GM18519 (cell line): Measurements from ENCODE around the gene CDH23.

Experiments
- ATAC-seq: cut with Tn5 transposase; IDR thresholded peaks from one replicate; pipeline ENCODE4 v1.9.1; 2021; ENCODE audit warnings: mild to moderate bottlenecking, moderate library complexity; ENCODE audit not compliant: unreplicated experiment, low FRiP score

CDH23 gene

DNA sequence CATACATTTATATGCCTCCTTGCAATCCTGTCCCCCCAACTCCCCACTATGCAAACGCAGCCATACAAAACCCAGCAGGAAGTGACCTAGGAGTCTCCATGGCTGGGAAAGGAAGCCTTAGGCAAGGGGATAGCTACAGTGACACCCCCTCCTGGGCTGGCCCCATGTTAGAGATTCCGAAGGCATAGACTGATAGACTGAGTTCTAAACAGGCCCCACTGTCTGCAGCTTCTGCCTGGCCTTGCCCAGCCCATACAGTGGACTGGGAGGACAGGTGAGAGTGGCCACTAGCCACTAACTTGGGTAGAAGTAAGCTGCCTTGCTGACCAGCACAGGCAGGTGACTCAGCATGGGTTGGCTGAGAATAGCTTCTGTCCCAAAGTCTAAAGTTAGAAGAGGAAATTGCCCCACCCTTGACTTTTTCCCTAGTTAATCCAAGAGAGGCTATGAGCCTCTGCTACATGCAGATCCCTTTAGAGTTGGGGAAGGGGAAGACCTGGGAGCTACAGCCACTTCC is 216.6 kb downstream of the CDH23 start:
- ATAC-seq: no peak

DNA sequence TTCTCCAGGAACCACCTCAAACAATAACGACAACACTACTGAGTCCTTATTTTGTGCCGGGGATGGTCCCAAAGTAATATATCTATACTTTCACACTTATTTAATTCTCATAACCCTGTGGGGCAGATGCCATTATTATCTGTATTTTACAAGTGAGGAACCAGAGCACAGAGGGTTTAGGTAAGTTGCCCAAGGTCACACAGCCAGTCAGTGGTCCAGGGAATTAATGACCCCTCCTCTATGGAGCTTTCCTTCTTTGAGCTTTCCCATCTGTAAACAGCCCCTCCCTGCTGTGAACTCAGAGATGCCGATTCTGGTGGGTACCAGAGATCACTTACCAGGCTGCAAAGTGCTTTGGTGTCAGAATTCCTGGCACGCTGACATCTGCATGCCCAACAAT is 217.2 kb downstream of the CDH23 start:
- ATAC-seq: no peak

DNA sequence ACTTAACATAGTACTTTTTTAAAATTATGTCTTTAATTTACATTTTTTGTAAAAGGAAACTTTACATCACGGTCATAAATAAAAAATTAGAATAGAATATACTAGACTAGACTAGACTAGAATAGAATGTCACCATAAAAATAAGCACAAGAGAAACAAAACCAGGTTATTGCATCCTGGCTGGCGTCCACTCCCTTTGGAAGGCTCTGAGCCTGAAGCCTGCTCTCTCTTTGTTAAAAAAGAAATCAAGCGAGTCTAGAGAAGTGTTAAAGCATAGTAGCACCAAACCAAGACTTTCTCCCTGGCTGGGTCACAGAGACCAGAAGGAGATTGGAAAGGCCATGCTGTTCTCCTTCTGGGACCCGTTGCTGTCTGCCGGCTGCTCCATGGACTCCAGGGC is 218.2 kb downstream of the CDH23 start:
- no peak for ATAC-seq

DNA sequence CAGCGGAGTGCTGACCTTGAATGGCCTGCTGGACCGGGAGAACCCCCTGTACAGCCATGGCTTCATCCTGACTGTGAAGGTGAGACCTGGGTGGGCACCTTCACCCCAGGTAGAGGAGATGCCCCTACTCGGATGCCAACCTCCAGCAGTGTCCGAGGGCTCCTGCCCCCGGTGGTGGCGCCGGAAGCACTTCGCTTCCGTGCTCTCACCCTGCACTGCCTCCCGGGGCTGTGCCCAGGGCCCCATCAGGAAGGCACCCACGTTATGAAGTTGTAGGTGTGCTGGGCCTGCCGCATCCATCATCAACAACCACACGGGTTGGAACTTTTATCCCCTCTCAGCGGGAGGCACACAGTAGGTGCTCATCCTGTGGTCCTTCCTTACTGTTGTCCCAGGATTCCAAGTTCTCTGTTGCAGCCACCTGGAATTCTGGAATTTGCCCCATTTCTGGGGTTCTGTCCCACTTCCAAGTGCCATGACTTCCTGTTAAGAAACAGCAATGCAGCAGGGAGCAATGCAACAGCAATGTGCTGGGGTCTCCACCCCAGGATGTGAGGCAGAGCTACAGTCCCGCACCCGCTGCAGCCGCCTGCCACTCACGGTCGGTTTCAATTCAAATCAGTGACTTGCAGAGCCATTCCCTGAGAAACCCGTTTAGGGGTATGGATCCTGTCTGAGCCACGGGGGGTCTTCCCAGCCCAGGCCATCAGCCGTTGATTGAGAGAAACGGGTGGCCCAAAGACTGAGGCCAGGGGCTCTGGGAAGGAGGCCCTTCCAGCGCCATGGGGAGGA is 219.0 kb downstream of the CDH23 start:
- ATAC-seq: no peak

DNA sequence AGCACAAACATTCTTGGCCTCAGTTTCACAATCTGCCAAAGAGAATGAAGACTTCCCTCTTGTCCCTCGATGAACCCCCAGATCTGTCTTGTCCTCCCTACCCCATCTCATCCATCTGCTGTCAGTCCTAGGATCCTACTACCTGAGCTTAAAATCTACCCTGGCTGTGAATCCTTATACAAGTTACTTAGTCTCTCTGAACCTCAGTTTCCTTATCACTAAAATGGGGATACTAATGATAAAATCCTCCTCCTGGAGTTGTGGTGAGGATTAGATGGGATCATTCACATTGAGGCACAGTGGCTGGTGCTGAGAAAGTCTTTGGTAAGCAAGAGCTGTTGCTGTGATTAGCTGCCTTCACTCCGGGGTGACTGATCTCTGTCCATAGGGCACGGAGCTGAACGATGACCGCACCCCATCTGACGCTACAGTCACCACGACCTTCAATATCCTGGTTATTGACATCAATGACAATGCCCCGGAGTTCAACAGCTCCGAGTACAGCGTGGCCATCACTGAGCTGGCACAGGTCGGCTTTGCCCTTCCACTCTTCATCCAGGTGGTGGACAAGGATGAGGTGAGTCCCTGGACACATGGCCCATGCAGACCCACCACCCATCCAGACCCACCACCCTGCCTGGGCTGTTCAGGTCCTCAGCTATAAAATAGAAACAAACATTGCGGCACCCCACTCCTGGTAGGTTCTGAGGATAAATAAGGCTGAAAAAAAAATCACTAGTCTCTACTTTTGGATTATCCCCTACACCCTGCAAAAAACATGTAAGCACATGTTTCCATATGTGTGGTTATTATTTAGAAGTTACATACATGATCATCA is 220.3 kb downstream of the CDH23 start:
- no peak for ATAC-seq

DNA sequence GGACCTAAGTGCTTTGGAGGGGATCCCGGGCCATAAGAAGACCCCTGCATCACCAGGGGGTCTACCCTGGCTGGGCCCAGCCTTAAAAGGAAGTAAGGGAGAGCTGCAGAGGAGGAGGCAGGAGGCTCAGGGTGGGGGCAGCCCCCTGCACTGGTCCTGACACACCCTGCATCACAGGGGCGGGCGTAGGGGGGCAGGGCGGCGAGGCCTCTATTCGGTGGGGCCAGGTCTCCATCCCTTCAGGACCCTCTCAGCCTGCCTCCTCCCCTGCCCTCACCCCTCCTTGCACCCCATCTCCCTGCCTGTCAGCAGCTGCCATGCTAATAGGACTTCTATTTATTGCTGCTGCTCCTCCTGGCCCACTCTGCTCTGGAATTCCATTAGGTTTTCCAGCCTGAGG is 221.5 kb downstream of the CDH23 start:
- ATAC-seq: no peak

DNA sequence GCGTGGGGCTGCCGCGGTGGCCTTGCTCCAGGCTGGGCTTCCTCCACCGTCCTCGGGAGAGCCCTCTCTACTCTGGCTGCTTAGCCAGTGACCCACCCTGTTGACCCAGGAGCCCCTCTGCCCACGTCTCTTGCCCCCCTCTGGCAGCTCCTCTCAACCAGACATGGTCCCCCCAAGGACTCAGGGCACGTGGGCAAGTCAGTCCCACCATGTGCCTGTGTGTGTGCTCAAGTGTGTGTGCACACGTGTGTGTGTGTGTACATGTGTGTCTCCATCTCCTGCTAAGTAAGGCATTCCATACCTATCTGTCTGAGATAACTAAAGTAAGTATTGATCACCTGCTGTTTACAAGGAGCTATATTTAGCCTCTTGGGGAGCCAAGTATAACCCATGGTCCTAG is 221.9 kb downstream of the CDH23 start:
- ATAC-seq: no peak

DNA sequence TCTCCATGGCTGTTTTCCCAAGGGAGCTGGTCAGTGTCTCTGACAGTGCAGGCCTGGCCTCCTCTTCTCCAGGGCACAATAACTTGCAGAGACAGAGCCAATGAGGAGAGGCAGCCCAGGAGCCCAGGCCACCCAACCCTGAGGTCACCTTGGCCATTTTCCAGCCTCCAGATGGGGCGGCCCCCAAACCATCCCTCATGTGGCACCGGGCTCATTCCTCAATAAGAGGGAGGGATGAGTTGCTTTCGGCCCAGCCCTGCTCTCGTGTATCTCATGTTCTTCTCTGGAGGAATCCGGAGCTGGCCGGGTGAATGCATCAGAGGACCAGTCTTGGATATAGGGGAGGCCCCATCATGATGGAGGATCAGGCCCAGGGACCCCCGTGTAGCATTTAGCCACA is 223.9 kb downstream of the CDH23 start:
- ATAC-seq: no peak

DNA sequence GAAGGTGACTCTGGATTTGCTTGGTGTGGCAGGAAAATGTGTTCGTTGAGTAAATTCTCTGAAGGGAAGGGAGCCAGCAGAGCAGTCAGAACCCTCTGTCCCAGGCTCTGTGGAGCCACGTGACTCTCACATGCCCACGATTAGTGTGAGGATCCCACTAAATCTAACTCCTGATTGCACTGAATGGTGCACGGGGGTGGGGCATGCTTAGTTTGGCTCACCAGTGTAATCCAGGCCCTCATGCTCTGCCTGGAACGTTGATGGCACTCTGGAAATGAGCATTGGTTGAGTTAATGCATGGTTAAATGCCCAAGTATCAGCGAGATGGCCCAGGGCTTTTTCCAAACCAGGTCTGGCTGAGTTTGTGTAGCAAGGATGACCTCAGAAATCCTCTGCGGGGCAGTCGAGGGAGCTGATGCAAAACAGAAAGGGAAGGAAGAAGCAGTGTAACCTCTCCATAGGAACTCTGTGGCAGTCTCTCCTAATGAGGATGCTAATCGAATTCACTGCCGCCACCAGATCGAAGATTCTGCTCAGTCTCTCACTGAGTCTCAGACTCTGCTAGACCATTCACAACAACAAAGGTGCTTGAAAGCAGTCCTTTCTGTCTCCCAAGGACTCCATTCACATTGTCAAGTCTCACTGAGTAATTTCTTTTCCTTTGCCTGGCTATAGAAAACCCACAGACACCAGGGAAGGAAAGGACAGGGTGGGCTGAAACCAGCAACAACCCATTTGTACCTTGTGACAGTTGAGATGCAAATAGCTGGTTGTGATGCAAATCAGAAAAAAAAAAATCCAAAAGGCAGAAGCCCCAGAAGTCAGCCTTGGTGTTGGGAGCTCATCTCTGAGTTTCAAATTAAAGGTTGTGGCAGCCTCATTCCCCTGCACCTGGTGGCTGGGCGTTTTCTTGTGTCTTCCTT is 224.8 kb downstream of the CDH23 start:
- no peak for ATAC-seq

DNA sequence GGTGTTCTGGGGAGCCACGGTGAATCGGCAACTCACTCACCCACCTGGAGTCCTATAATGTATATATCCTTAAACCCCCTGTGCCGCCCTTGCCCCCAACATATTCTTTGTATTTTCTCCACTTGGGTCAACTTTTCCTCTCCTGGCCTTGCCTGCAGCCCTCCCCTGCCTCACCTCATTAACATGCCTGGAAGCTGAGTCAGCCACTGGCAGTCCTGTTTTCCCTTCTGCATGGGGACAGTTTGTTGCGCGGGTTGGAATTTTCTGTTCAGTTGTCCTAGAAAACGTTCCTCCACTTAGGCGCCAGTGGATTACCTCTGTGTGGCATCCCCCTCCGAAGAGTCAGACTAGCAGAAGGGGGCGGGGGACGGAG is 225.4 kb downstream of the CDH23 start:
- ATAC-seq: no peak

DNA sequence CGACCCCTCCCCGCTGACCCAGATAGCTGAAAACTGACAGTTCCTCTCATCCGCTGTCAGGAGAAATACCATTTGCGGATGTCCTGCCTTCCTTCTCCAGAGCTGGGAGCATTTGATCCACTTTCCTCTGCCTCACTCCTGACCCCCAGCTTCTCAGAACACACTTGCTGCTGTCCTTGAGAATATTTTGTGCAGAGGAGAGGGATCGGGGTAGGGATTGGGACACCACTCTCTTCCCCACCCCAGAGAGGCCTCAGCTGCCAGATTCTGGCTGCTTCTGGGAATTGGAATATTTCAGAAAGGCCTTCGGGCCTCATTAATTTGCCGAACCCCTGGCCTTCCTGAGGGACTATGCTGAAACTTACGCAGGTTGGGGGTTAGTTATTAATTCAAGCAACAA is 225.9 kb downstream of the CDH23 start:
- ATAC-seq: no peak

DNA sequence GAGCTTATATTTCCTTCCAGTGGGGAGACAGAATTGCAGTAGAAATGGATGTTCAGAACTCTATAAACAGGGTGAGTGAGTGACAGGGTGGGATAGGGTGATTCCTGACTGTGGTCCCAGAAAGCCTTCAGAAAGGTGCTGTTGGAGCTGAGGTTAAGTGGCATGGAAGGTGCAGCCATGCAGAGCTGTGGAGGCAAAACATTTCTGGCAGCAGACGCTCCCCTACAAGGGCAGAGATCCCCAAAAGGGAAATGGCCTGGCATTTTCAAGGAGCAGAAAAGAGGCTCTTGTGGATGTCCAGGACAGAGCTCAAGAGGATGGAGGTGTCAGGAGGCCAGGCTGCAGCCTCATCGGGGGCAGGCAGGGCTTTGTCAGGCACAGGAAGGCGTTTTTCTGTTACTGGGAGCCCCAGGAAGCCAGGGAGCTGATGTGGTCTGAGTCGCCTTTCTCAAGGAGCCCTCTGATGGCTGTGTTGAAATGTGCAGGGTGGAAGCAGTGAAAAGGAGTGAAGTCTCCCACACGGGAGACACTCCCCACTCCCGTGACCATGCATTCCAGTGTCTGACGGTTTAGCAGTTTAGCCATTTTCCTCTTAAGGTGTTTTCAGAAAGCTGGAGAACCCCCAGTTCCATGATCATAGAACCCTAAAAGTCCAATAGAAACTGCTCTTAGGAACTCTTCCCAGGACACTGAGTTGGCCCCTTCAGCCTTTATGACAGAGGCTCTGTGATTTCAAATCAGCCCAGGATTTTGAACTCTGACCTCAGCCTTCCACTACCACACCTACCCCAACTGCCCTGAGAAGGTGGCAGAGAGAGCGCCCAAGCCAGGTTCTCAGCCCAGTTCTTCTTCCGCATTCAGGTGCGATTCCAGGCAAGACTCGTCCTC is 226.6 kb downstream of the CDH23 start:
- no peak for ATAC-seq

DNA sequence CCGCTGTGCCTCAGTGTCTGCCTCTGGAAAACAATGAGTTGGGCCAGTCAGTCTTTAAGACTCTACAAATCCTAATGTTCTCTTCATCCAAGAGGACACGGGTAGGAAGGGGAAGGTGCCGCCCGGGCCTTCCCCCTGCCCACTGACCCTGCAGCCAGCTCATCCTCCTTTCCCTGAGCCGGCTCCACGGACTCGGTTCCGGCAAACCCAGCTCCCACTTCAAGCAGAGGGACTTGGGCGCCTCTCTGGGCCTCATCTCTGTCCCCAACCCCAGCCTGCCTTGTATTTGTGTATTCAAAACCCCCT is 227.2 kb downstream of the CDH23 start:
- ATAC-seq: no peak

DNA sequence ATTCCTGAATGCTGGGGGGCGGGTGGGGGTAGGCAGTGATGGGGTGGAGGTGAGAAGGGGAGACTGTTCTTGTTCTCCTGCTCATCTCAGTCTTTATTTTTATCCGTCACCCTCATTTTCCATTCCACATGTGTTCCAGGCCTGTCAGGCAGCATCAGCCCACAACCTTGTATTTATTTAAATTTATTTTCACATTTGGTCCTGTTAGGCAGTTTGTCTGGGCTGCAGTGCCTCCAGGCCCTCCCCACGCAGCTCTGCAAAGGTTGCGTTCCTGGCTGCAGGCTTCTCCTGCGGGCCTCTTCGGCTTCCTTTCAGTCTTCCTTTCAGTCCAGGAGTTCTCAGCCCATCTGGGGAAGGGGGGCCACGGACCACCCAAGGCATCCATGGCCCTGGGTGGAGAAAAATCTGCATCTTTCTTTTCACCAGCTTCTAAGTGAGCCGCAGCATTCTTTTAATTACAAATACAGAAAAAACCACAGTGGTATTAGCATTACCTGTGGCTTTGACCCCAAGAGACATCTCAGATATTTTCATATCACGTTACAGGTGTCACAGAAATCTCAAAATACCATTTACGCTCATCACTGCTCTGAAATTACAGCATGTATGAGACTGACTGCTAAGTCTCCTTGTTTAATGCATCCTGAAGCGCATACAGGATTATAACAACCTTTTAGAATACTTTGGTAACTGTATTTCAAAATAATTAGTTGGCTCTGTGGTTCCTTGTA is 228.9 kb downstream of the CDH23 start:
- no peak for ATAC-seq

DNA sequence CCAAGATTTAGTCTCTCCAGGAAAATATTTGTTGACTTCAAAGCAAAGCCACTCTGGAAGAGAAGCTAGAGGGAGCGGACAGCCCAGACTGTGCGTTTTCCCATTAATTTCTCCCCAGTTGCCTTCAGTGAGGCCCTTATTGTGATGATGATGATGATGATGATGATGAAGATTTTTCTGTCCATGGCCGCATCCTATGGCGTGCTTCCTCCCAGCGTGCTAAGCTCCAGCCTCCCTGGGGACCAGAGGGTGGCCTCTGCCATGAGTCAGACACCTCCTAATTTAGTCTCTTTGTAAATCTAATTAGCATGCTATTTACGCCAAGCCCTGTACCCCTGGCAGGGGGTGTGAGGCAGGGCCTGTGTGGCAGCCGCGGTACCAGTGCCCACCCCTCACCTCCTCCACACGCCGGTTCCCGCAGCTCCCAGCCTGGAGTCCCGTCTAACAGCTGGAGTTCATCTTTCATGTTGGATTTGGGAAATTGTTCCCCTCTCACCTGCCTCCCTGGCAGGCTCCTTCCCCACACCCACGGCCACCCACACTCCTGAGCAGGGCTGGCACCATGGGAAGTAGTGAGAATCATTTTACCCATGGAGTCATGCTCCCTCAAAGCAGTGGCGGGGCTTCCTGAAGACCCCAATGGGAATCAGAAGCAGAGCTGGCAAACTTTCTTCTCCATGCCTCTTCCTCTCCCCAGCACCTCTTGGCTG is 230.7 kb downstream of the CDH23 start:
- ATAC-seq: no peak

DNA sequence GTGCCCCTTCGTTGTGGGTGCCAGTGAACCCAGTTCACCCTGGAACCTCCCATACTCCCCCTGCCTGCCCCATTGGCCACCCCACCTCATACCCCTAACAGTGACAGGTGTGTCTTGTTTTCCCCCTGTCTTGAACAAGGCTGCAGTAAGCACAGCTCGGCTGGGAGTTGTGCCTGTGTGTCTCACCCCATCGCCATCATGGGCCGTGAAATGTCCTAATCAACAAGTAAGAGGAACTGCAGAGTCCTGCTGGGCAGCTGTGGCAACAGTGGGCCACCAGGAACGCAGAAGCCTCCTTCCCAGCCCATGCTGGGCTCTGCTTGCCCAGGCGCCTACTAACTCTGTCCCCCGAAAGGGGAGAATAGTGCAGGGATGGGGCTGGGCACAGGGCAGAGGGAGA is 231.2 kb downstream of the CDH23 start:
- no peak for ATAC-seq

DNA sequence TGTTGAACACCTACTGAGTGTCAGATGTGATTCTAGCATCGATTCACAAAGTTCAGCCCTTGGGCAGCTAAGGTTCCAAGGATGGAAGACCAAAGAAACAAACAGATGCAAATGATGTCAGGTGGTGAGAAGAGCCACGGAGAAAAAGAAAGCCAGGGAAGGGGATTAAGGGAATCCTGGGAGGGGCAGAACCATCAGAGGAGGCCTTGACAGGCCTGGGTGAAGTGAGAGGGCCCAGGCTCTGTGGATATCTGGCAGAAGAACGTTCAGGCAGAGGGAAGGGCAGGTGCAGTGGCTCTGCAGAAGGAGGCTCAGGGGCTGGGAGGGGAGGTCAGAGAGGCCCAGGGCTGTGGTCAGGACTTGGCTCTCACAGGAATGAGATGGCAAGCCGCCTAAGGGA is 232.4 kb downstream of the CDH23 start:
- no peak for ATAC-seq

DNA sequence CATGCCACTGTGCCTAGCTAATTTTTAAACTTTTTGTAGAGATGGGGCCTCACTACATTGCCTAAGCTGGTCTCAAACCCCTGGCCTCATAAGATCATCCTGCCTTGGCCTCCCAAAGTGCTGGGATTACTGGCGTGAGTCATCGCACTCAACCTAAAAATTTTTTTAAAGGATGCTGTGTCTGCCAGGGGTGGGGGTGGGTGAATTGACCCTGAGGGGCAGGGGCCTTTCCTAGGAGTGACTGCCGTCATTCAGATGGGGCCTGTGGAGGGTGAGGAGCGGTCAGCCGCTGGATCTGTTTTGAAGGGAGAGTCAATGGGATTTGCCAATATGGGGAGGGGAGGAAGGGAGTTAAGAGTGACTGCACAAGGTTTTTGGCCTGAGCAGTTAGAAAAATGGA is 233.4 kb downstream of the CDH23 start:
- no peak for ATAC-seq
